NCI-H2171 (cell line): ENCODE data around the gene PCLO.
"Not testable (repeated sequence)": the region's sequence is repeated elsewhere in the genome, so short reads cannot be mapped to it uniquely, and the experiment has no call there.

Experiments
- DNase-seq: peaks from one replicate; lab custom pipeline; 2025; lab: John Stamatoyannopoulos, UW

The PCLO gene

DNA sequence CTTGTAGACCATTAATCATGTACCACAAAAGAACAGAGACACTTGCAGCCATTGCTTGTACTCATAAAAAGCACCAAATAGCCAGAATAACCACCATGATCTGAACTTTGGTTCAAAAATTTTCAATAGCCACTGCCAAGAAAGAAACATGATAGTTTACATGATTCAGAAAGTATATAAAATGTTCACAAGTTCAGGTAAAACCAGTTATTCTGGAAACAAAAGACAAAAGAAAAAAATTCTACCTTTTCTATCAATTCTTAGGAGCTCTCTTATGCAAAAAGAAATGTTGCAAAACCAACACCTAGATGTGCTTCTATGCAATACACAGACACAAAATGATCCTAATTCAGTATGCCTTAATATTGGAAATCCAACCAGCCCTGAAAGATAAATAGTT, 108.7 kb downstream of the PCLO start:
- DNase-seq = no peak

DNA sequence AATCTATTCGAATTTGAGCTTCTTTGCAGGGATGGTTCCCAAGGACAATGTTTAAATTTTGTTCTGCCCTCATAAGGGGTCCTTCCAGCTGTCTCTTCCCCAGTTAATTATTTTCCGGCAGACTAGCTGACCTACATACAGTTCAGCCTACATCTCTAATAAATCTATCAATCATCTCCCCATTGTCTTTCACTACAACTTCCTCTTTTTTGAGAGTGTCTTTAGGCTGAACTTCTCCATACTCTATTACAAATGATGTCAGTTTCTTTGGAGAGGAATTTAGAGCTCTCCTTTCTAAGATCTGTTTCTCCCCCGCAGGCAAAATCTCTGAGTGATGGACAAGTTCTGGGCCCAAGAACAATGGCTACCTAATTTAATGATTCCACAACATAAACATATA, 122.2 kb downstream of the PCLO start:
- no peak for DNase-seq

DNA sequence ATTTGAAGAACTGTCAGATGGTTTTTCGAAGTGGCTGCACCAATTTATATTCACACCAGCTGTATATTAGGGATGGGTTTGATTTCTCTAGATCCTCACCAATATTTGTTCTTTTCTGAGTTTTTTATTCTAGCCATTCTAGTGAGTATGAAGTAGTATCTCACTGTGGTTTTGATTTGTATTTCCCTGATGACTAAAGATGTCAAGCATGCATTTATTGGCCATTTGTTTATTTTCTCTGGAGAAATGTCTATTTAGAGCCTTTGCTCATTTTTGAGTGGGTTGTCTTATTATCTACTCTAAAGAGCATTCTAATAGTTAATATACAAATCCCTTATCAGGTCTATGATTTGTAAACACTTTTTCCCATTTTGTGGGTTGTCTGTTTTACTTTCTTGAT, 123.9 kb downstream of the PCLO start:
- DNase-seq = no peak

DNA sequence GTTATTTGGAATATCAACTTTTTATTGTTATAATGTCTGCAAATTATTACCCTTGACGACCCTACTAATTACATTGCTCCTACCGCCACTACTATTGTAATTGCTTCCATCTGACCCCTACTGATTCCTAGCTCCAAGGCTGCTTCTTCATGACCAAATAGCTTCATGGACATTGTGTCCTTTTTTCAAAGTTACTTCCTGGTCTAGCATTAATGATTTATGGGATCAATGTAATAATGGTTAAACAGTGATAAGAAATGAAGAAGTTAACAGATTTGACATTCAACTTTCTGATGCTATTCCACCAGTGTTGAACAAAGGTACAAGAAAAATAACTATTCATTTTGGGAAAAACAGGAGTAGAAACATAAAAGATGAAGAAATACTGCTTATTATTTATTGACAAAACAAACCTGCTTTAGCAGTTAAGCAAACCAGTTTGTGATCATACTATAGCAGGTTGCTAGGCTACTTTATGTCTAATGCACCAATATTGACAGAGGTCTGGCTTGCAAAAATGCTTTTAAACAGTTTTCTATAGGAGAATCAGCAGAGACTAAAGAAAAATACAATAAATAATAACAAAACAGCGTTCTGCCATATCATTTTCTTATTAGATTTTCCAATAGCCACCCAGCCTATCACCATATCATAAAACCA, 125.8 kb downstream of the PCLO start:
- no peak for DNase-seq

DNA sequence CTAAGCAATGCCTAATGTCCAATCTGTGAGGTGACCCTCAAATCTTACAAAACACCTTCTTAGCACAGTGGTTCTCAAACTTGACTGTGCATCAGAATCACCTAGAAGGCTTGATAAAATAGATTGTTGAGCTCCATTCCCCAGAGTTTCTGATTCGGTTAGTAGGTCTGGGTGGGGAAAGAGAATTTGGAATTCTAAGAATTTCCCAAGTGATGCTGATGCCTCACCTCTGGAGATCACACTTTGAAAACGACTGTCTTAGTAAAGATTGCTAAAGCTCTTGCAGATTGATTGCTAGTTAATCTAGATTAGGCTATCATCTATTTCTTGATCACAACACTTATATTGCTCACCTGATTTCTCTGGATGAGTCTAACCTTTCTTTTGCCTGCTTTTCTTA, 126.6 kb downstream of the PCLO start:
- DNase-seq = no peak

DNA sequence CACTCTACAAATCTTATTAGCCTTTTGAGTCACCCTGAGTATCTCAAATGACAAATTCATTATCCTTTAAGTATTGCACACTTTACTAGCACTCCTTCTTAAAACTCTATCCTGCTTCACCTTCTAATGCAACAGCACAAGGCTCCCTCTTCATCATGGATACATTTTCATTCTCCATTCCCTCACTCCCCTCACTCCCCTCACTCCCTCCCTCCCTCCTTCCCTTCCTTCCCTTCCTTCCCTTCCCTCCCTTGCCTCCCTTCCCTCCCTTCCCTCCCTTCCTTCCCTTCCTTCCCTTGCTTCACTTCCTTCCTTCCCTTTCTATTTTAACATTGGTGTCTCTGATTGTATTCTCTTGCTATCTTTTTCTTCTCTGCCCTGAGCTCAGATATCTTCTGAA, 130.5 kb downstream of the PCLO start:
- DNase-seq = no peak

DNA sequence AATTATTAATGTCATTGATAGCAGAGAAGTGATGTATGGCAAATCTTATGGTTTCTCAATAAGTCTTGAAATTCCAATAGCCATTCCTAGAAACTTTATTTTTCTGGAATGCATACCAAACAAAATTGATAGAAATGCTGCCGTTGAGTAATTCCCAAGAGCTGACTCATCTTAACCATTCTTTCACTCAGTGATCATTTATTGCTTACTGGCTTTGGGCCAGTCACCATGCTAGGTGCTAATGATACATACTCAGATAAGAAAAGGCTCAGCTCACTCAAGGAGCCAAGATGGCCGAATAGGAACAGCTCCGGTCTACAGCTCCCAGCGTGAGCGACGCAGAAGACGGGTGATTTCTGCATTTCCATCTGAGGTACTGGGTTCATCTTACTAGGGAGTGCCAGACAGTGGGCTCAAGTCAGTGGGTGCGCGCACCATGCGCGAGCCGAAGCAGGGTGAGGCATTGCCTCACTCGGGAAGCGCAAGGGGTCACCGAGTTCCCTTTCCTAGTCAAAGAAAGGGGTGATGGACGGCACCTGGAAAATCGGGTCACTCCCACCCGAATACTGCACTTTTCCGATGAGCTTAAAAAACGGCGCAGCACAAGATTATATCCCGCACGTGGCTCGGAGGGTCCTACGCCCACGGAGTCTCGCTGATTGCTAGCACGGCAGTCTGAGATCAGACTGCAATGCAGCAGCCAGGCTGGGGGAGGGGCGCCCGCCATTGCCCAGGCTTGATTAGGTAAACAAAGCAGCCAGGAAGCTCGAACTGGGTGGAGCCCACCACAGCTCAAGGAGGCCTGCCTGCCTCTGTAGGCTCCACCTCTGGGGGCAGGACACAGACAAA, 138.6 kb downstream of the PCLO start:
- not testable (repeated sequence) for DNase-seq

DNA sequence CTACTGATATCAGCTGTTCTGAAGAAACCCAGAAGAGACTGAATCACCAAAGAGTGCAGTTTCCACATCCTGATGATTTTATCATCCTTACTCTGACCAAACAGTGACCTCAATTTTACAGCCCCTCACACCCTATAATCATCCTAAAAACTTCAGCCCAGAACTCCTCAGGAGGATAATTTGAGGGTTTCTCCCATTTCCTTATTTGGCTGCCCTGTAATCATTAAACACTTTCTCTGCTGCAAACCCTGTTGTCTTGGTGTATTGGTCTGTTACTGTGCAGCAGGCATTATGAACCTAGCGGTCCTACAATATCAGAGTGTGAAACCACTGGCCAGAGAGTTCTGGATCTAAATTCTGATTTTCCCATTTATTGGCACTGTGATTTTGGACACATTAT, 141.7 kb downstream of the PCLO start:
- DNase-seq = no peak

DNA sequence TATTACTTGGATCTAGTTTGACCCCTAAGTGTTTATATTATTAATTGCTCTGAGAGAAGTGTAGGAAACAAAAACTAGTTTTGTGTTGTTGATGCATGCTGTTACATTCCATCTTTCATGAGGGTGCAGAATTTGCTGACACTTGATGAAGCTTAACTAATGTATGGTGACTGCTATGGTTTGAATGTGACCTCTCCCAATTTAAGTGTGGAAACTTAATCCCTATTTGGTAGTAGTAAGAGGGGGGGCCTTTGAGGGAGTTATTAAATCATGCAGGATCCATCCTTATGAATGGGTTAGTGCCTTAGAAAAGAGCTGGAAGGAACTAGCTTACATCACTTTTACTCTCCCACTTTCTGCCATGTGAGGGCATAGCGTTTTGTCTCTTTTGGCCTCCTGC, 142.5 kb downstream of the PCLO start:
- no peak for DNase-seq

DNA sequence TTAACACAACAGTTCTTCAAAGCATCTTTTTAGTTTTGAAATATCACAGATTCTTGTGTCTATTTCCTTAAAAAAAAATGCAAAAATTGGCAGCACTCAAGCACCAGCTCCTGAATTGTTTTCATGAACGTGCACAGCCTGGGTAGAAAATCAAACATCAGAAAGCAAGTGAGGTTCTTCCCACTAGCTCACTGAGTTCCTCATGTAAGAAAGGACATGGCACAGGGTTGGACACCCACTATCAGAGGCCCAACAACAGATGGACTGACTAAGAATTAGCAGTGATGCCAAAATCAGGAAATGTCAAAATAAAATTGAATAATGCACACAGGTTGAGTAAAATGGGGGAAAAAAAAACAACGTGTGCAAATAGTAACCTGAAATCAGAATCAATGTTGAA, 146.8 kb downstream of the PCLO start:
- no peak for DNase-seq

DNA sequence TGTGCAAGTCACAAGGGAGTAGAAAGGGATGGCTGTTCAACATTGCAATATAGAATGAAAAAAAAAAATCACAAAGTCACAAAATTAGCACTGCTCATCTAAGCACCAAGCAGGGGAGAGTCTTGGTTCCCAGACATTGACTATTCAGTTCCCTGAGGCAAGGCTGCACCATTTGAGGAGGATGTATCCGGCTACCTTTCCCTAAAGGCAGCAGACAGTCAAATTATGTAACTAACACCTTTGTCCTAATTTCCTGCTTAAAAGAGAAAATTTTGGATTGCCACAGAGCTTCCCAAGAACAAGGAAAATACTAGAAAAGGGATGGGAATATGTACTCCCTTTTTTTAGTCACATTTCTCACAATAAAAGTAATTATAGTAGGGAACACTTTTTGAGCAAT, 148.1 kb downstream of the PCLO start:
- DNase-seq = no peak

DNA sequence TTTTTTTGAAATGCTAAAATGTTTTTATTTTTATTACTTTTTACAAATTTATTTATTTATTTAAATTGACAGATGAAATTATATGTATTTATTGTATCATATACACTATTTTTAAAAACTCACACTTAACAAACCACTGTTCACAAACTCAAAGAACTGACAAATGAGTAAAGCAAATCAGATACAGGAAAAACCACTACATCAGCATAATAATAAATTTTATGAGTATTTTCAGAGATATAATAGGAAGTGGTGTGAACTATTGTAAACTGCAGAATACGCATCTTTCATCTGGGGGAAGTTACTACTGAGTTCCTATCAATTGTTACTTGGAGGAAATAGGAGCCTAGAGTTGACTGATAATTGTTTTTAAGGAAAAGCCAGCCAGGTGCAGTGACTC, 150.7 kb downstream of the PCLO start:
- DNase-seq = no peak

DNA sequence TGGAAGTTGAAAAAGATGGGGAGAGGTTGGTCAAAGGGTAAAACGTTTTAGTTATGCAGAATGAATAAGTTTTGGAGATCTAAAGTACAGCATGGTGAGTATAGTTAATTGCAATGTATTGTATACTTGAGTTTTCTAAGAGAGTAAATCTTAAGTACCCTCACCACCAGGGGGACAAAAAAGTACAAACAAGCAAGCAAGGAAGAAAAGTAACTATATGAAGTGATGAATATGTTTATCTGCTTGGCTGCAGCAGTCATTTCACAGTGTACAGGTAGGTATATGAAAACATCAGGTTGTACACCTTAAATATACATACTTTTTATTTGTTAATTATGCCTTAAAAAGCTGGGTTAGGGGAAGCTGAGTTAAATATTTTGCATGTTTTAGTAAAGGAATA, 157.3 kb downstream of the PCLO start:
- DNase-seq = no peak

DNA sequence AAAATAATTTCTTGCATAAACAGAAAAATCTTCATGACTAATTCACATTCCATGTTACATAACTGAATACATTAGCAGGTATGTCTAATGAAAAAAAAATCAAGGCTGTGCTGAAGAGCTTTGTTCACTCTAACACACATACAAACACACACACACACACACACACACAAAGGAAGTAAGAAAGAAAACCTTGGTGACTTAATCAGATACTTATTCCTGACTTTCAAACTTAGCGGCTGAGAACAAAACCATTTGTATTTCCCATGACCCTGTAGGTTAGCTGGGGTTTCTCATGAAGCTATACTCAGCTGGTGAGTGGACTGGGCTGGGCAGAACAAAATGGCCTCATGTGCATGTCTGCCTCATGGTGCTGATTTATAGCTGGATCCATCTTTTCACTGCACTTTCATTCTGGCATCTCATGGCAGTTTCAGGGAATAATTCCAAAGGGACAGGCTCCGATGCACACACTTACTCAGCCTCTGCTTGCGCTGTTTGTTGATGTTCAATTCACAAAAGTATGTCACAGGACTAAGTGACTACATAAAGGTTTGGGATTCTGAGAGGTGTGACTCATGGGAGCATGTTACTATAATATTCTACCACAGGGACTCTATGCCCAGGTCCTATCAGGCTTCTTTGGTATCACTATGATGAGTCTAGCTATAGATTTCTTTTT, 161.2 kb downstream of the PCLO start:
- DNase-seq = no peak

DNA sequence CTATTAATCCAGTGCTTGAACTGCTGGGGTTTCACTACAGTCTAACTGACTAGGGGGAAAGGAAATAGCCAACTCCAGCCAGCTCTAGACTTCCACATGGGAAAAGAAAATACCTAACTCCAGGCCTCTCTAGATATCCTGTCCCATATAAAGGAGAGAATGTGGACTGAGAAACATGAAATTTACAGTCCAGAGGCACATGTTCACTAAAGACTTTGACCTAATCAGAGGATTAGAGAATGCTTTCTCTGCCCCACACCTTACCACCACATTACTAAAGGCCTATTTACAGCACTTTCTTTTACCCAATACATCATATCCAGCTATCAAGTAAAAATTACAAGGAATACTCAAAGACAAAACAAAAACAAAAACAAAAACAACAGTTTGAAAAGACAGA, 164.2 kb downstream of the PCLO start:
- no peak for DNase-seq

DNA sequence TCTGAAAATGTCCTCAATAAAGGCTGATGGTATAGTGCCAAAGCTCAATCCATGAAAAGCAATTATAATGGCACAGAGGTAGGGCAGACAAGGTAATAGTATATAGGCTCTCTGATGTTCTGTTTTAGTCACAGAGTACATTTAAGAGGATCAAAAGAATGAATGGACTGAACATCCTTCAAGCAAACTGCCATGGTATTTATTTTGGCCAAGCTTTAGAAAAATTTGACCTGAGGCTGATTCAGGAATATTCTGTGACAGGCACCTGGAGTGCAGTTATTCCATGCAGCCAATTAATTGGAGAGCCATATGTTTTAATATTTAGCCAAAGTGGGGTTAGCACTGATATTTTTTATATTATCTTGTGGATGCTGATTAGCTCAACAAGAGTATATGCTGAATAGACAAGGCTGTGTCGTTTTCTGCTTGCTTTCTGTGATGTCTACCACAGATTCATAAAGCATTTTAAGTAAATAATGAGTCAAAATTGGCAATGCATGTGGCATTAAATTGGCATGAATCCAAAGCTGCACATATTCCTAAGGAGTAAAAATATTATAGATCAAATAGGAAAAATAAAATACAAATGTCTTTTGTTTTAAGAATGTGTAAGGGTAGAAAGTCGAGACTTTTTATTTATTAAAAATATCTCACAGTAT, 177.4 kb downstream of the PCLO start:
- no peak for DNase-seq

DNA sequence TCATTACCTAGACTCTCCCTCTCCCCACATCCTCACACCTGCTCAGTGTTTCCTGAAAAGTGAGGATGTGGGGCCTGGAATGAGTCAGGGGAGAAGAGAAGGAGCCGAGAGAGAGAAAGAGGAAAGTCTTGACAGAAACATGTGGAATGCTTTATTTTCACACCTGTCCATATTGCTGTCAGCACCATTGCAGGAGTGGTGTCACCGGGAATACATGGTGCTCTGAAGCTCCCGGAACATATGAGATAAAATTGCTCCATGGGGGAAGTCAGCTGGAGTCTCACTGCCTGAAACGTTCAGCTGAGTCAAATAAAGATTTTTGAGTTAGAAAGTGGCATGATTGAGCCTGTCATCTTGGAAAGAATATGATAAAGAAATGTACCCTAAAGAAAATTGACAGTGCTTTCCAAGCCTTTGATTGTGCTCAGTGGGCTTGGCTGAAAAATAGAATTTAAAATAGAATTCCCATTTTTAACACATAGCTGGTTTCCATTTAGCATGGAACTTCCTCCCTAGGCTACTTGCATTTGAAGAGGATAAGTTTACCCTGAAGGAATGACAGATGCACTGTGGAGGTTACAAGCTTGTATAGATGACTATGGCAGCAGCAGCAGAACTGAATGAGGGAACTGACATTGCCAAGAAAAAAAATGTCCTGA, 182.4 kb downstream of the PCLO start:
- no peak for DNase-seq

DNA sequence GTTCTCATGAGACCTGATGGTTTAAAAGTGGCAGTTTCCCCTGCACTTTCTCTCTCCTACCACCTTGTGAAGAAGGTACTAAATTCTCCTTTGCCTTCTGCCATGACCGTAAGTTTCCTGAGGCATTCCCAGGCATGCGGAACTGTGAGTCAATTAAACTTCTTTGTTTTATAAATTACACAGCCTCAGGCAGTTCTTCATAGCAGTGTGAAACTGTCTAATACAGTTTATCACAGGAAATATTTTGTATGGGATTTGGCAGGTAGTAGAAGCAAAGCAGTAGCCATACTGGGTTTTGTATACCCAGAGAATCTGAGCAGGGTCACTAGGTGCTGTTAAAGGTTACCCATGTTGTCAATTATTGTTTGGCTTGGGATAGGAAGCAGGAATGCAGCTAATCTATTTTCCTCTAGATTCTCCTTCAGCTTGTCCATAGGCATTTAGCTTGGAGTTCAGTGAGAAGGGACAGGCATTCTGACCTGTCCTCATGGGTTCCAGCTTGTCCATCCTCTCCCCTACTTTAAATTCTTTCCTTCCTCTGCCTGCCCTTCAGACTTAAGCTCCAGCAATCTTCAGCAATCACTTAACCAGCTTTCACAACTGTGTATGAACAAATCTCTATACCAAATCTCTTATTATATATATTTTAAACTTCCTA, 186.7 kb downstream of the PCLO start:
- DNase-seq = no peak

DNA sequence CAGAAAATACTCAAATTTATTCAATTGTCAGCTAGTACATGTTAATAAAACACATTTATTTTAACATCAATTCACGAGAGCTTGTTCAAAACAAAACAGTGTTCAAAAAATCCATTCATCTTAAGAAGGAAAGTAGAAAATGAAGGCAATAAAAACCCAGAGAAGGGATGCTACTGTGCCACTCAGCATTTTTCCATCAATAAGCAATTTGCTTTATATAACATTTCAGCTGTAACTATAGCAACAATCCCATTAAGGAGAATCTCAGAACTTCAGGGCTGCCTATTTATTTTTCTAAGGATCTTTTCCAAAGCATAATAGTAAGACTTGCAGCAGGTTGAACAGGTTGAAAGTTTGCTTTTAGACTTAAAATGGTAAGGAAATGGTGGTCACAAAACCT, 190.5 kb downstream of the PCLO start:
- DNase-seq = no peak

DNA sequence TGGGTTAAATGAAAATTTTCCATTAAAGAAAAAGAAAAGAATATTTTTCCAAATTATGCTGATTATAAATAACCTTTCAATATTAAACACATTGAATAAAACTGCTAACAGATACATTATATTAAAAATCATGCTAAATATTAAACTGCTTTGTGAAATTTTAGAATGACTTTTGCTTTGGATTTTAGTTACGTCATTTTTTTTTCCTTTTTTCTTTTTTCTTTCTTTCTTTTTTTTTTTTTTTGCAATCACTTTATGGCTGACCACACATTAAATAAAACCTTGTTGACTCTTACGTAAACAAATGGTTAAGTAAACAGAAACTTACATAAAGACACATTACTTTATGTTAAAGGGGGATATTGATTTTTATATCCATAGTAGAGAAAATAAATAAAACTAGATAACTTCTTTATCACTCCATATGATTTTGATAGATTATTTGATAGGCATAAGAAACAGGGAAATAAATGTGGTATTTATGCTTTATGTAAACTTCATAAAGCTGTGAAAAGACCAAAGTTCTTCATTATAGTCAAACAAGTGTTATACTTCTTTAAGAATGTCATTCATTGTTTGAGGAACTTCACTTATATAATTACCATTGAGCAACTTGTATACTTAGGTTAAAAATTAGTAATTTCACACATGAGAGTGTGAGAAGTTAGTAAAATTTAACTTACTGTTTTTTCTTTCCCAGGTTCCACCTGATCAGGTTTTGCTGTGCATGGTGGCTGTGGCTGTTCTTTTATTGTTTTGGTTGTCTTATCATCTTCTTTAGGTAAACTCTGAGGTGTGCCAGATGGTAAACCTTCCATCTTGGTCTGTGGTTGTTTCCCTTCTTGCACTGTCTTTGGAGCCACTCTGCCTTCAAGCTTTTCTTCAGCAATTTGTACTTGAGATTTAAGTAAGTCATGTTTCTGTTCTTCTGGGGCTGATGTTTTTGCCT, 197.3 kb downstream of the PCLO start:
- no peak for DNase-seq
